ENCODE results near the gene PLK4.
A peak's percentile ranks its signal among the peaks of the same experiment; 100 is the strongest.
"Not testable (repeated sequence)": the region's sequence is repeated elsewhere in the genome, so short reads cannot be mapped to it uniquely, and the experiment has no call there.

The PLK4 gene

GRCh38 chr4:127880763-127881562 is at the start of gene PLK4:
Gene PLK4 (plus strand): TSS chr4:127880893. CDS start chr4:127881135, 242 bp downstream.
- peak; percentile 46 to 94 (median 87) for DNase-seq

DNA sequence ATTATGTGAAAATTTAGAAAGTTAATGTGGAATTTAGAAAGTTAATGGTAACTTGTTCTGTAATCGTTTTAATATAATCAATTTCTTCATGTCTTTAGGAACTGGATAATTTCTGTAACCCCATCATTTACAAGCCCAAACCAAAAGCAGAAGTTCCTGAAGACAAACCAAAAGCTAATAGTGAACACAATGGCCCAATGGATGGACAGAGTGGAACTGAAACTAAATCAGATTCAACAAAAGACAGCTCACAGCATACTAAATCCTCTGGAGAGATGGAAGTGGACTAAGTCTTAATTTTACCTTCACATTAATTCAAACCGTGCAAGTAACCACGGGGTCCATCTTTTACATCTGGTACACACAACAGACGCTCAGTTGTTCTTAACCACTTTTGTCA is 48.1 kb upstream of the PLK4 start:
- DNase-seq: peak in 1 of 51 donors; percentile 4

DNA sequence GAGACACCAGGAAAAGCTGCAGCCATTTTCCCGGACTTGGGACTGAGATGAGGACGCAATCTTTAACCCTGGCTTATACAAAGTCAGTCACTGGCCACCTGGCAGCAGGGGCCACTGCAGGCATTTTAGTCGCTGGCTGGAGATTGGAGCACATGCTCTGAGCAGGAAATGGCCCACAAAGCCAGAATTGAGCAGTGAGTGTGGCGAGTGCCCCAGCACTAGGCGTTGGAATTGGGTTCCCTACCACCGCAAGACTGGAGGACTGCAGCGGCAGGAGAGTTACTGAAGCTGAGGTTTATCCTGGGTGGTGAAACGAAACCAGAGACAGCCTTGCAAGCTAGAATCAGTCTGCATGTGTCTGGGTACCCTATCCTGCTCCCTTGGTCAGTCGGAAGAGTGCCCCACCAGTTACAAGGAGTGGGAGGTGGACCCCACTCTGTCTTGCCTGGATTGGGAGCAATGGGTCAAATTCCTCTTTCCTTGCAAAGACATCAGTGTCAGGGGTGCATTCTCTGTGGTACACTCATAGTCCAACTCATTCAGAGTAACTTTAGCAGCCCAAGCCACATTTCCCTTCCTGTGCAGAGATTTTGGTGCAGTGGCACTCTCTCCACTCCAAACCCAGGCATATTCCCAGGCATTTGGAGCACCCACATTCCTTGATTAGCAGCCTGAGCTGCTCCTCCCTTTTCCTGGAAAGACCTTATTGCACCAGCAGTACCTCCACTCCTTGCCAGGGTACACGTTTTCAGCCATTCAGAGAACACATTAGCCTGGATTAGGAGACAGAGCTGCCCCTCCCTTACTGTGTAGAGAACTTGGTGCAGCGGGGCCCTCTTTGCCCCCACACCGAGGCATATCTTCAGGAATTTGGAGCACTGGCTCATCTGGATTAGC is 36.7 kb upstream of the PLK4 start:
- no peak for DNase-seq

DNA sequence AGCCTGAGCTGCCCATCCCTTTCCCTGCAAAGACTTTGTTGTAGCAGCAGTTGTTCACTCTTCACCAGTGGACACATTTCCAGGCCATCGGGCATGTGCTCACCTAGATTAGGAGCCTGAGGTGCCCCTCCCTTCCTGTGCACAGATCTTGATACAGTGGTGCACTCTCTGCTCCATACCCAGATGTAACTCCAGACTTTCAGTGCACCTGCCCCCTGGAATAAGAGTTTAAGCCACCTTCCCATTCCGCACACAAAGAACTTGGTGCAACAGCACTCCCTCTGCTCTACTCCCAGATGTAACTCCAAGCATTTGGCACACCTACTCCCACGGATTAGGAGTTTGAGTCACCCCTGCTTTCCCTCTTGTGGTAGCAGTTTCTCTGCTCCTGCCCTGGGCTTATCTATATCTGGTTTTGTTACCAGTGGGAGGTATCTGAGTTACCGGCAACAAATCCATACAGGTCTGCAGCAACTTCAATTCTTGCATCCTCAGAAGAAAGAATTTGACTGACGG is 36.0 kb upstream of the PLK4 start:
- no peak for DNase-seq

DNA sequence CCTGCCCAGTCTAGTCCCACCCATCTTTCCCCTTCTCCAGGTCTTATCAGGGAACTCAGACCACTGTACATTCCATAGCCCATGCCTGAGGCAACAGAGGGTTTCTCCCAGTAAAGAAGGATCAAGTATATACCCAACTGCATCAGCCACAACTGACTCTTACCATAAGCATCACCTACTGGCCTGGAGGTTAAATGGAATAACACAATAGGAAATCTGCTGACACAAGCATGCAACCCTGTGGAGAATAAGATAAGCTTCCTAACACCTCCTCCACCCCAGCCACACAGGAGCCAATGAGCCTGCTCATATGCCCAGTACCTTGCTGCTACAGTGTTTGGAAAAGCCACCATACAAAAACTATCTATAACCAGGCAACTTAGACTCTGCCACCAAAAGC is 34.6 kb upstream of the PLK4 start:
- DNase-seq: no peak

GRCh38 chr4:127846765-127847164 is 33.9 kb upstream of the PLK4 start:
- no peak for DNase-seq

GRCh38 chr4:127849505-127850234 is 31.0 kb upstream of the PLK4 start:
- no peak for DNase-seq

GRCh38 chr4:127852661-127853060 is 28.0 kb upstream of the PLK4 start:
- DNase-seq: no peak

- DNase-seq: no peak
These were observed 24.4 kb upstream of the PLK4 start for GRCh38 chr4:127856196-127856812.

DNA sequence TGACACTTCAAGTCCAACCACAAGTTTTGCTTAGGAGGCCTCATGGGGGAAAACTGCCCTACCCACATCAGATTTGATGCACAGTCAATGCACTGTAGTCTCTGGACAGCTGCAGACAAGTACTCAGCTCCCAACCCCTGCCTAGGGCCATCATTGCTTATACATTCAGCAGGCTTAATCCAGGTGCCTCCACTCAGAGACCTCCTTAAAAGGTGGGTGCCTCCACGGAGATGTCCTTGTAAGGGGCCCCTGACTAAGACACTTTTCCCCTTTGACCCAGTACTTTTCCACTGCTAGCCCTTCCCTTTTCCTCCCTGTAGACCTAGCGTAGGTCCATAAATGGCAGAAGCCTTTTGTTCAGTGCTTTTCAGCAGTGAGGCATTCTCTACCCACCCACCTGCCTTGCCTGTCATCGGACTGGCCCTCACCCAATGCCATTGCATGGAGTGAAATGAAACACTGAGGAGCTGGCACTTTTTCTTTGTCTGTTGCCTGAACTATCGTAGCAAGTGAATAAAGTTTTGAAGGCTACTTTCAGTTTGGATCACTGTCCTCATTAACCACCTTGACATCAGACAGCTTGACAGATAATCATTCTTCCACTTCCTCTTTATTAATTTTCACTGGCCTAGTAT is 23.8 kb upstream of the PLK4 start:
- no peak for DNase-seq

GRCh38 chr4:127857641-127858040 is 23.1 kb upstream of the PLK4 start:
- DNase-seq: no peak

GRCh38 chr4:127868196-127868595 is 12.5 kb upstream of the PLK4 start:
- no peak for DNase-seq

- no peak for DNase-seq
These were observed 10.4 kb upstream of the PLK4 start for GRCh38 chr4:127870281-127870680.

GRCh38 chr4:127870688-127871087 is 10.0 kb upstream of the PLK4 start:
- DNase-seq: peak in 5 of 51 donors; percentile 0 to 44 (median 8)

GRCh38 chr4:127875791-127876190 is 4.9 kb upstream of the PLK4 start:
- no peak for DNase-seq

- no peak for DNase-seq
These were observed 821 bp downstream of the PLK4 start for GRCh38 chr4:127881563-127881864.

DNA sequence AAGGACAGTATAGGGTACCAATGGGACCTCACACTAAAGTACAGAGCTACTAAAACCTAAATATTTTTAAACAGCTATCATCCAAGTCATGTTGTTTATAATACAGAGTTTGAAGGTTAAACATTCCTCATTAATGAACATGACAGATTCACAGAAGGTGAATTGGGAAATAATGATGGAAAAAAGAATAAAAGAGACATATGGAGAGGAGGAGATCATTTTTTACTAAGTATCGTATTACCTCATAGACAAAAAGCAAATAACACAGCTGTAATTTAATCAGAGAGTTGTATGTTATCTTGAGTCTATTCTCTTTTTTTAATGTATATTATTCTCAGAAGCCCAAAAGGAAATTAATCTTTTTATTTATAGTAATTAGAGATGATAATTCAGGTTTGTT is 7.9 kb downstream of the PLK4 start:
- DNase-seq: no peak

DNA sequence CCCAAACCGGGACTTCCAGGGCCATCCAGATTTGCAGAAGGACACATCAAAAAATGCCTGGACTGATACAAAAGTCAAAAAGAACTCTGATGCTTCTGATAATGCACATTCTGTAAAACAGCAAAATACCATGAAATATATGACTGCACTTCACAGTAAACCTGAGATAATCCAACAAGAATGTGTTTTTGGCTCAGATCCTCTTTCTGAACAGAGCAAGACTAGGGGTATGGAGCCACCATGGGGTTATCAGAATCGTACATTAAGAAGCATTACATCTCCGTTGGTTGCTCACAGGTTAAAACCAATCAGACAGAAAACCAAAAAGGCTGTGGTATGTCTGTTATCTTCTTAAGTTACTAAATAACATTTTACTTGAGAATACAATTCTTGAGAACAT is 9.2 kb downstream of the PLK4 start:
- no peak for DNase-seq

DNA sequence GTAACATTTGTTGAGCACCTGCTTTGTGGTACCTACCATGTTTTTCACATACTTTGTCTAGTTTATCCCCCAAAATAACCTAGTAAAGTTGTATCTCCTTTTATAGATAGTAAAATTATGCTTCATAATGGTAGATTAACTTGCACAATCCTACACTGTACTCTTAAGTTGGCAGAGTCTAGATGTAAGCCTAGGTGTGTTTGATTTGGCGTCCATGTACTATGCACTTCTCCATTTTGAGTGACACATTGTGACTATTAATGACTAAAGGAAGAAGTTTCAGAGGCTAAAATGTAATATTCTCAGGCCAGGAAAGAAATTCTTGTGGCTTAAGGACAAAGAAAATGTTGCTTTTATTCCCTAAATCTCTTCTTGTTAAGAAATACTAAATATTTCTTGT is 15.4 kb downstream of the PLK4 start:
- no peak for DNase-seq

- DNase-seq: no peak
These were observed 15.8 kb downstream of the PLK4 start for GRCh38 chr4:127896528-127896927.

DNA sequence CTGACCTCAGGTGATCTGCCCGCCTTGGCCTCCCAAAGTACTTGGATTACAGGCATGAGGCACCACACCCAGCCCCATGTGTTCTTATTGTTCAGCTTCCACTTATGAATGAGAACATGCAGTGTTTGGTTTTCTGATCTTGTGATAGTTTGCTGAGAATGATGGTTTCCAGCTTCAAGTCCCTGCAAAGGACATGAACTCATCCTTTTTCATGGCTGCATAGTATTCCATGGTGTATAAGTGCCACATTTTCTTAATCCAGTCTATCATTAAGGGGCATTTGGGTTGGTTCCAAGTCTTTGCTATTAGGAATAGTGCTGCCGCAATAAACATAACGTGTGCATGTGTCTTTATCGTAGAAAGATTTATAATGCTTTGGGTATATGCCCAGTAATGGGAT is 19.0 kb downstream of the PLK4 start:
- not testable (repeated sequence) for DNase-seq

All from hypothalamus (tissue), 51 donors.